Superior temporal gyrus (tissue), 1 donor: Measurements from ENCODE around the gene FAM210A.
"Not testable (repeated sequence)": the region's sequence is repeated elsewhere in the genome, so short reads cannot be mapped to it uniquely, and the experiment has no call there.

ENCODE experiments used
- DNase-seq: peaks from one replicate; pipeline ENCODE4 v3.0.0-alpha.2; 2016; ENCODE audit errors: extremely low spot score

FAM210A gene, protein sequence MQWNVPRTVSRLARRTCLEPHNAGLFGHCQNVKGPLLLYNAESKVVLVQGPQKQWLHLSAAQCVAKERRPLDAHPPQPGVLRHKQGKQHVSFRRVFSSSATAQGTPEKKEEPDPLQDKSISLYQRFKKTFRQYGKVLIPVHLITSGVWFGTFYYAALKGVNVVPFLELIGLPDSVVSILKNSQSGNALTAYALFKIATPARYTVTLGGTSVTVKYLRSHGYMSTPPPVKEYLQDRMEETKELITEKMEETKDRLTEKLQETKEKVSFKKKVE

DNA sequence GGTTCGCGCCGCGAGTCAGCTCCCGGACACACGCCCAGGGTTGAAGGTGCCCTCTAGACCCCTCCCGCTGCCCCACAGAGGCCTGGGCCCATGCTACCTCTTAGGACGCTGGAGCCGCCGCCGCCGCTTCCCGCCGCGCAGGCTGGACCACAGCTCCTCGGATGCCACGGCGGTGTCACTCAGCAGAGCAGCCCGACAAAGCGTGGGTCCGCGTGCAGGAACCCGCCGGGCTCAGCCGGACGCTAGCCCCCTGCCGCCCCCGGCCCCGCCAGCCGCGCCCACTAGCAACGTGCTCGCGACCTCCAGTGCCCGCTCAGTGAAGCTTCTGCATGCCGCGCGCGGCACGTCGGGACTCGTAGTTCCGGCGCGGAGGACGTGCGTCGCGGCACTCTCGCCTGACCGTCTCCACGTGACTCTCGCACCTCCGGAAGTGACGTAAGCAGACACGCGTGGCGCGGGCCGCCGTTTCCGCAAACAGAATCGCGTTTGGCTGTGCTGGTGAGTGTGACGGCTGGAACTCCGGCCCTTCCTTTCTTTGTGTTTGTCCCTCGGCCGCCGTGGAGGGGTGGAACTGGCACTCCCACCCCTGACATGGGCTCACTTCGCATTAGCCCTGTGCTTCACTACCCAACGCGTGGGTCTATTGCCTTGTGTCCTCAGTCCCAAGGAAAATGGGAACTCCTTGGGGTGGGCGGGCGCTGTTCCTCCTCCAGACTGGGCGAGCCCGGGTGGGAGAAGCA lies at the start of gene FAM210A, which contains the start of gene RNMT:
Gene FAM210A, minus strand, starts transcription at position 327 of the 740 bp plus-strand sequence. CDS start 44,481 bp downstream, outside the sequence.
Gene RNMT, plus strand, starts transcription at position 442 of the 740 bp plus-strand sequence. CDS start 4,845 bp downstream, outside the sequence.
- peak; percentile 98 for DNase-seq

DNA sequence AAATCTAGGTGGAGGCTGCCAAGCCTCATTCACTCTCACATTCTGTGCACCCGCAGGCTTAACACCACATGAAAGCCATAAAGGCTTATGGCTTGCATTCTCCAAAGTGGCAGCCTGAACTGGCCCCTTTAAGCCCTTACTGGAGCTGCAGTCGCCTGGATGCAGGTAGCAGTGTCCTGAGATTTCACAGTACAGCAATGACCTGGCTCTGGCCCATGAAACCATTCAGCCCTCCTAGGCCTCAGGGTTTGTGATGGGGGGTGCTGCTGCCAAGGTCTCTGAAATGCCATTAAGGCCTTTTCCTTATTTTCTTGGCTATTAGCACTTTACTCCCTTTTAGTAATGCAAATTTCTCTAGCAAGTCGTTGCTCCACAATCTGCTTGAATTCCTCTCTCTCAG lies 48.7 kb upstream of the FAM210A start:
- DNase-seq = no peak

DNA sequence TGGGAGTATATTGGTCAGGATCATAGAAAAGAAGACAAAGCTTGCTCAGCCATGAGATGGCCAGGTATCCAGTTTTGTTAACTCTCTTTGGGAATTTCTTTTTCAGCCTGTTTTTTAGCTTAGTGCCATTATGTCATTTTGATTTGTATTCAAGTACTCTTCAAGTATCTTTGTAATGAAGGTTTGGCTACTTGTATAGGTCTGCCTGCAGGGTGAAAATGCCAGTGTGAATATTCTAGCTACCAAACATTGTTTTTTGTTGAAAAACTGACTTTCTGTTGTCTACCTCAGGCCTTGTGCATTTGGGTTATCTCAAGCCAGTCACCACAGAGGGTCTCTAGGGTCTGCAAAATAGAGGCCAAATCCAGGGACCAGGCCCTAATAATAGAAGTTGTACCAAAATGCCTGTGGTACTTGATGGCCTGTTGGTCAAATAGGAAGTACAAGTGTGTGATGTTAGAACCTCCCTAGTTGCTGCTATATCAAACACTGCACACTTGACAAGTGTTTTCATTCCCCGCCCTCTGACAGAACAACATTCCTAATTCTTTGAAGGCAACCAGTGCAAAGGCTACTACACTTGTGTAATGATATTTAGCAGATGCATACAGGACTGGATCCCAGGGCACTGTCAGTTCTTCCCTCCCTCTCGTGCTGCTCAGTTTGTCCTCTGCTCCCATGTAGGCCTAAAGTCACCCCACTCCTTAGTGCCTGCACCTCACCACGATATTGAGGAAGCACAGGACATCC lies 36.5 kb upstream of the FAM210A start:
- no peak for DNase-seq

DNA sequence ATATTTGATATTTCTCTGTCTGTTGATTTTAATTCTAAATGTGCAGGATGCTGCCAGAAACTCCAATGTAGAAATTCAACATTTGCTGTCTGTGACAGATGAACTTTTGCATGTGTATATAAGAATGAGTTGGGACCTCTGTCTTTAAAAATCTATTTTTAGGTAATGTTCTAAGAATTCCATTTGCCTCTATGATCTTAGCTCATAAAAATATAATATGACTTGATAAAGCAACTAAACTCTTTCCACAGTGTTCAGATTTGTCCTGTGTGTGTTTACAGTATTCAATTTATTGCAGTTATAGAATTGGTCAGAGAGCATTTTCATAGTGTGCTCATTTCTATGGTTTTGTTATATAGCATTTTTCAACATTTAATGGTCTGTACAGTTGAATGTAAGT lies 33.7 kb upstream of the FAM210A start:
- no peak for DNase-seq

DNA sequence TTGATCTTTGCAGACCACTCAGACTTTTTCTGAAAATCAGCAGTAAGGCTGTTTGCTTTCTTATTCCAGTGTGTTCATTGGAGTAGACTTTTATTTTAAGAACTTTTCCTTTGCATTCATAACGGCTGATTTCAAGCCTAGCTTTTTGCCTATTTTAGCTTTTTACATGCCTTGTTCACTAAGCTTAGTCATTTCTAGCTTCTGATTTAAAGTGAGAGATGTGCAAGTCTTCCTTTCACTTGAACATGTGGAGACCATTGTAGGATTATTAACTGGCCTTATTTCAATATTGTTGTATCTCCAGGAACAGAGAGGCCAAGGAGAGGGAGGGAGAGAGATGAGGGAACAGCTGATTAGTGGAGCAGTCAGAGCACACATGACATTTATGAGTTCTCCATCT lies 32.3 kb upstream of the FAM210A start:
- no peak for DNase-seq

DNA sequence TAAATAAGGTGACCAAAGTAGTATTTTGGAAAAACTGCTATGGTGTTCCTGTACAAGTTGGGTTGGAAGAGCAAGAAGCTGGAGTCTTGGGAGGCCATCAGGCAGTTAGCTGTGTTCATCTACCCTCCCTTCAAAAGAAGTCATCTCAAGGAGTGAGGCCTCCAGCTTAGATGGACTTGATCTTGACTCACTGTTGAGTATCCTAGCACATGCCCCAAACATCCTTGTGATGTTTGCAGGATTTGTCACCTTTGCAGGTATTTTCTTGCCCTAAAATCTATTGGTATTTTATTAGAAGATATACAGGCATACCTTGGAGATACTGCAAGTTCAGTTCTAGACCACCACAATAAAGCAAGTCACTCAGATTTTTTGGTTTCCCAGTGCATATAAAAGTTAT lies 30.3 kb upstream of the FAM210A start:
- no peak for DNase-seq

DNA sequence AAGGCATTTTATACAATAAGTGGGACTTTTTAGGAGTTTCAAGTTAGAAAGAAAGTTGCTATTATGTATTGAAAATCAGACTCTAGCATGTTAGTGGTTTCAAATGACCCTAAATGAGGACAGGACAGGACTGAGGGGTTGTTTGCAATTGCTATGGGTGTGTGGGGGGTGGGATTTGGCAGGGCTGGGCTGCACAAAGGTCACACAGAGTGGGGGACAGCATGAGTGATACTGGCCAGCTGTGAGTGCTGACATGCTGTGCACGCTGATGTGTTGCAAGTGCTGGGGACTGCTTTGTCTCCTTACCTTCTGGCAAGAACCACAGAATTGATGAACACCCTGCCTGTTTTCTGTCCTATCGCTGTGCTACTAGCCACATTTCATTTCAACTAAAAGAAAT lies 29.9 kb upstream of the FAM210A start:
- DNase-seq = no peak

DNA sequence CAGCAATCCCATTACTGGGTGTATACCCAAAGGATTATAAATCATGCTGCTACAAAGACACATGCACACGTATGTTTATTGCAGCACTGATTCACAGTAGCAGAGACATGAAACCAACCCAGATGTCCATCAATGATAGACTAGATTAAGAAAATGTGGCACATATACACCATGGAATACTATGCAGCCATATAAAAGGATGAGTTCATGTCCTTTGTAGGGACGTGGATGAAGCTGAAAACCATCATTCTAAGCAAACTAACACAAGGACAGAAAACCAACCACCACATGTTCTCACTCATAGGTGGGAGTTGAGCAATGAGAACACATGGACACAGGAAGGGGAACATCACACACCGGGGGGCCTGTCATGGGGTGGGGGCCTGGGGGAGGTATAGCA lies 25.2 kb upstream of the FAM210A start:
- not testable (repeated sequence) for DNase-seq

DNA sequence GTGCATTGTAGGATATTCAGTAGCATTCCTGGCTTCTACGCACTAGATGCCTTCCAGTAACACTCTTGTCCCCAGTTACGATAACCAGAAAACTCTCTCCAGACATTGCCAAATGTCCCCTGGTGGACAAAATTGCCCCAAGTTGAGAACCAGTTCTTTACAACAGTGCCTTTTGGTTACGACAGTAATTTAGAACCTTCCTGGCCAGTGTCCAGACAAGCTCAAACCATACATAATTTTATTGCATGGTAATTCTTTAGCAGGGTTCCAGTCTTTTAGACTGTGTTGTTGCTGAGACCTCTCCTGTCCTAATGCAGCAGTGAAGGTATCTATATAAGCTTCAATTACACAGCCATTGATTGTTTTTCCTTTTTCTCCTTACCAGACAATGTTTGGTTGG lies 20.3 kb upstream of the FAM210A start:
- no peak for DNase-seq

DNA sequence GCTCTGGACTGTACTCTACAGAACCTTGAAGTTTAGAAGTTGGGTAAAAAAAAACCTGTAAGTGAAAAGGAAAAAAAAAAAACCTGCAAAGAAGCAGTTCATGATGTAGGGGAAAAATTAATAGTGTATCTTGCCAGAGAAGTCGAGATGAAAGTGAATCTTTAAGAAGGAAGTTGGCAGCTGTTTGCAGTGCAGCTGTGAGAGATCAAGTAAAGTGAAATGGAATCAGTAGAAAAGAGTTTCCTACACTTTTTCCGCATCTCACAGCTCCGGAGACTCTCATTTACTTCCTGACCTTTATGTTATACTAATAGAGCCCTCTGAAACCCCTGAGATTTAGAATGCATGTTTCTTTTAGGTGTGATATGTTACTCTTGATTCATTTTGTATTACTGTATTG lies 19.3 kb upstream of the FAM210A start:
- no peak for DNase-seq

DNA sequence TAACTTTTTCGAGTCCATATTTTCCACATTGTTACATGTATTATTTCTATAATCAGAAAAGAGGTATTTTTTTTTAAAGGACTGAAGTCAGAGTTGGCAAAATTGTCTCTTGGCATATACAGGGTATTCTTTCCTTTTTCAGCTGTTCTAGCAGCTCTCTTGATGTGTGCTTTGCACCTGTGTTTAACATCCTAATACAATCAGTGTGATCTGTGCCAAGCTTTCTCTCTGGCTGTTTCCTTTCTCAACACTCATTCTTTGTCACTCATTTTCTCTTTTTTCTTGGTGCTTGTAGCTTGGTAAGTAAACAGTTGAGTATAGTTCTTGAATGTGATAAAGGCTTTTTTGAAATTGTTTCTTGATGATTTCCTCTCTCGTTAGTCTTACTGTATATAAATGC lies 9.3 kb upstream of the FAM210A start:
- DNase-seq = no peak

DNA sequence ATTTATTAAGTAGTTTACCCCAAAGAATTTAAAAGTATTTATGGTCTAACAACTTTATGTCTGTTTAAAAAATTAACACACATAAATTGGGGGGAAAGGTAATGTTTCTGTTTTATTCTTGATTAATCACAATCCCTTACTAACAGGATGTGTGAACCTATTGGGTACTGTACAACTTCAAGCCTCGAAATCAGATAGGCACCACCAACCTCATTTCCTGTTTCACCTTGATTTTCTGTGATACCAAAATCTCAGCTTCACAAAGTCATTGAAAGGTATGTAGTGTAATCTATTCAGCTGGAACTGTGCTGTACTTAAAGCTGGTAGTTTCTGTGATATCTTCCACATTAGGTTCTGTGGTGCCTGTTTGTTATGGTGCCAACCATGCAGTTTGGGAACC lies 4.1 kb upstream of the FAM210A start:
- DNase-seq = no peak

DNA sequence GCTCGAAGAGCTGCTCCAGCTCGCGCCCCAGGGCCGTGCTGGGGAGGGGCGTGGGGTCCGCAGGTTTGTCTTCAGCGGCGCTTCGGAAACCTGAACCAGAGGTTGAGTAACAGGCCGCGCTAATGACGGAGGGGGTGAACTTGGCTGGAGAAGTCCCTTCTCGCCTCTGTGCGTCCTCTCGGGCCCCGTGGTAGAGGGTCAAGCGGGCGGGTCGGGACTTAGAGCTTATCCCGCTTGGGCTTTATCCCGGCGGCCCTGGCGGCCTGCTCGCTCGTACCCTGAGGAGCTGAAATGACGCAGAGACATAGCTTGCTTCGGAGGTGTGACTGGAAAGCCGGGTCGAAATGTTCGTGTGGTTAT lies 594 bp upstream of the FAM210A start:
- DNase-seq = peak; percentile 13

DNA sequence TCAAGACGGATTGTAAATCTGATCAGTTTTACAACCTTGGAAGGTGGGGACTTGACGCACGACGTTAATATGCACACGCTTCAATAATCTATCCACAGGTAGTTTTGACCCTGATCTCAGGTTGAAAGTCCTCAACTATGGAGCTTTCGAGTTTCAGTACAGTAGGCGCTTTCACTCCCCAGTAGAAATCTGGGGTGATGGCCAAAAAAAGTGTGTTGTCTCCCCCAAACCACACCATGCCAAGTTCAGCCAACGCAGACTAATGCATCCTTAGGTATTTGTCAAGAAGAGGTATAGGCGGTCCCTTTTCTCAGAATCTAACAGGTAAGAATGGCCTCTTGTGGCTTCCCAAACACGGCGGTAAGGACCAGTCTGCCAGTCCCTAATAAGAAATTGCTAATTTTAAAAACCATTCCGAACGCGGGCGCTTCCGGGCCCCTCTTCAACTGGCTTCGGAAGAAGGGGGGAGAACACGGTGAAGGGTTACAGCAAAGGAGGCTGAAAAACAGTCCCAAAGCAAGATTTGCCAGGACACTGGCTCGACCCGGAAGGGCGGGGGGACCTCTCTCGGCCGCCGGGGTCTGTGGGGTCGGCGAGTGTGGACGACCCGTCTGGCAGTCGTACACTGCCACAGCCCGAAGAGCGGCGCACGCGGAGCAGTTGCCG lies 659 bp downstream of the FAM210A start:
- DNase-seq = peak; percentile 9

DNA sequence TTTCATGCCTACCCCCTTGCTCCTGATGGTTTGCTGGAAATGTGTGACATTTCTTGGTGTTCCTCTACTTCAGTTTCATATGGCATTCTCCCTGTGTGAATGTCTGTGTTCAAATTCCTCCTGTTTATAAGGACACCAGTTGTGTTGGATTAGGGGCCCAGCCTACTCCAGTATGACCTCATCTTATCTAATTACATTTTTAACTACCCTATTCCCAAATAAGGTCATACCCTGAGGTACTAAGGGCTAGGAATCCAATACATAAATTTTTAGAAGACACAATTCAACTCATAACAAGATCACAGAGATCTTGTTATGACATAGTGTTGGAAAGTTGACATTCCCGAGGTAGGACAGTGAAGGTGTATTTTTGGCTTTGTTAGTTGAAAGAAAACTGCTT lies 5.5 kb downstream of the FAM210A start:
- no peak for DNase-seq

DNA sequence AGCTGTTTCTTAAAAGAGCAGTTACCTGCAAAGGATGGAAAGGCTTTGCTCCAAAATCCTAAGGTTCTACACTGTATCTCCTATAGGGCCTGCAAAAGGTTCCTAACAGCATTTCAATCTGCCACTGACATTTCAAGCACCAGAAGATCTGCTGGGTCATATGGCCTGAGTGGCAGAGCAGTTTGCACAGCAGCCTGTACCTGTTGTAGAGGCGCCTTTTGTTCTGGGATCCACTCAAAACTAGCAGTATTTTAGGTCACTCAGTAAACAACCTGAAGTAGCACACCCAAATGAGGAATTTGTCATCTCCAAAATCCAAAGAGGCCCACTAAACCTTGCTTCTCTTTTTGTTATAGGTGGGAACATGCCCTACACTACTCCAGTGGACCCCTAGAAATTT lies 6.2 kb downstream of the FAM210A start:
- DNase-seq = no peak

DNA sequence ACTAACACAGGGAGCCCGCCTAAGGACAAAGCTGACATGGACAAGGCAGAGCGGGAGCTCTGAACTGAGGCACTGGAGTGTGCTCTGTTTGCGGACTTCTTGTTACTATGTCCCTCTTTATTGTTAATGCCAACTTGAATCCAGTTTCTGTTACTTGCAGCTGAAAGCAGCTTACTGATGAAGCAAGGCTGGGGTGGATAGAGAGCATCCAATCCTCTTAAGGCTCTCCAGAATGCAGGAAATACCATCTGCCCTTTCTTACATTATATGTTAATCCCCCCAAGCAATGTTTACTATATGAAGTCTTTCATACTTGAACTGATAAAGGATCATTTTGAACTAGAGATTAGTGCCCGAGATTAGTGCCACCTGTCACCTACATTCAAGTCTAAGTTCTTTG lies 9.4 kb downstream of the FAM210A start:
- no peak for DNase-seq

DNA sequence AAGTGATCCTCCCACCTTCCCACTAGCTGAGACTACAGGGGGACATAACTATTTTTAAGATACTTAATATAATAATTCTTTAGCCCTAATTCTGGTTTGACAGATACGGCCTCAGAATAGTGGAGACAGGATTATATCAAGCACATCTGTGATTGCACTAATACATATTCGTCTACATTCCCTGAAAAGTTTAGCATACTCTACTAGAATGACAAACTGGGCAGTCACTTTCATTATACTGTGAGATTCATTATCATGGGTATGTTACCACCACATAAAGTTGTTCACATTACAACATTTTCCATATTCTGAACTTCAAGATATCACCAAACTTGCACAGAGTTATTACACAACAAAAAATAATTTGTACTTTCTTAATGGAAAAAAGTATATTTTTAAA lies 11.0 kb downstream of the FAM210A start:
- DNase-seq = no peak

DNA sequence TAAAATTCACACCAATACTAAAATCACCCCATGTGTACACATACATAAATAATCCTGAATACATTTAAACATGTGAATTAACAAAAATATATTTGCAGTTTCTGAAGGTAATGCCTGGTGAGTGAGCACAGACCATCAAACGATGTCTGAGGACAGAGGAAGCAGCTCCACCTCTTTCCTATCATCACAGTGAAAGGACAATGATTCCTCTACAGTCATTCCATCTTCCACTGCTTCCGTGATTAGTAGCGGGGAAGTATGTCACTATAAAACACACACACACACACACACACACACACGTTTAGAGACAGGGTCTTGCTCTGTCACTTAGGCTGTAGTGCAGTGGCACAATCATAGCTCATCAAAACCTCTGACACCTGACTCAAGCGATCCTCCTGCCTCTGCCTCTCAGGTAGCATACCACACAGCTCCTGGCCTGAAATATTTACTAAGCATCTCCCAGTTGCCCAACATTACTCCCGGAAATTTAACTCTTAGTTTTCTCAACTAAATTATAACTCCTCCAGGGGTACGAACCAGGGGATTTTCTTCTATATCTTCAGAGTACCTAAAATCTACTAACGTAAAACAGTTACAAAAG lies 12.8 kb downstream of the FAM210A start:
- DNase-seq = no peak

DNA sequence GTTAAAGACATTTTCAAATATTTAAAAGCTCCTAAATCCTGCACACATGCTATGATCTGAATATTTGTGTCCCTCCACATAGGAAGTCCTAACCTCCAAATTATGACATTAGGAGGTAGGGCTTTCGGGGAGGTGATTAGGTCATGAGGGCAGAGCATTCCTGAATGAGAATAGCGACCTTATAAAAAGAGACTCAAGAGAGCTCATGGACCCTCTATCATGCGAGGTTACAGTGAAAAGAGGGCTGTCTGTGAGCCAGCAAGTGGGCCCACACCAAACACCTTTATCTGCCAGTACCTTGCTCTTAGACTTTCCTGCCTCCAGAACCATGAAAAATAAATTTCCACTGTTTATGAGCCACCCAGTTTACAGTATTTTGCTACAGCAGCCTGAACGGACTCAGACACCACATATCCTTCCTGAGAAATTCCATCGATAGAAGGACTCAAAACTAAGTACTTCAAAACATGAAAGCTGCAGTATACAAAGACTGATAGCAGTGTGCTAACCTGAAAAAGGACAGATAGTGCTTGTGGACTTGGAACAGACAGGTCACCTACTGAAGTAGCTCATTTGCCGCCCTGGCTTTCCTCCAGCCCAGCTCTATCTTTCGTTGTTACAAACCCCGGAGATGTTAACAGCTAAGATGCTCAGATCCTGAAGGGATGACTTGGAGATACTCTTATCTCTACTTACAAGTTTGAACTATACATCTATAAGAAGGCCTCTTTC lies 13.8 kb downstream of the FAM210A start:
- DNase-seq = no peak

DNA sequence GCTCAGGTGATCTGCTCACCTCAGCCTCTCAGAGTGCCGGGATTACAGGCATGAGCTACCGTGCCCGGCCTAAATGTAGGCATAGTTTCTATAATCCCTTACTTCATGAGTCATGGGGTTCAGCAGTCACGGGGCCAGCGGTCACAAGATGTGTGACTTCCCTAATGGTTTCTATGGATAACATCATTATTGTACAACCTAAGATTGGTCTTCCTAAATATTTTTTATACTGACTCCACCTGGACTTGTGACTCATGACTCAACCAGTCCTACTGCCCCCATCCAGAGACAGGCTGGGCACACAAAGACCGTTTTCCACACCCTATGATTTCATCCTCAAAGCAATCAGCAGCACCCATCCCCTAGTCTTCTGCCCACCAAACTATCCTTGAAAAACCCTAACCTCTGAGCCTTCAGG lies 15.9 kb downstream of the FAM210A start:
- DNase-seq = no peak
